ENCODE data around the gene AP5S1. TPM values are rescaled to one million over a fixed set of nuclear protein-coding genes. Genes with fewer than 3 reads are reported as not detected.

Gene AP5S1
- polyA plus RNA-seq, 1 donor from 2014 or later = 11.3 TPM

GRCh38 chr20:3823881-3824280, 3.5 kb downstream of the AP5S1 start:
- Histone ChIP-seq H3K4me2 (ENCODE audit: low read length) (no peak overlapping the region), H3F3A (ENCODE audit: insufficient read depth, low read length, poor library complexity, severe bottlenecking) (peaks cover 7% of the 10 kb centered on the region), H3K9ac (ENCODE audit: low read length) (no peak overlapping the region), H2AFZ (ENCODE audit: low read depth, low read length) (no peak overlapping the region), H3K9me2 (ENCODE audit: insufficient read depth, low read length) (no peaks in the 10 kb centered on the region), H3K36me3 (ENCODE audit: insufficient read depth, low read length) (no peaks in the 10 kb centered on the region), H3K79me2 (replicated peaks; ENCODE audit: insufficient read depth, low read length) (peaks cover 6% of the 10 kb centered on the region), H3K4me3 (ENCODE audit: low read length) (no peak overlapping the region), H3K27me3 (ENCODE audit: insufficient read depth, low read depth, low read length) (no peaks in the 10 kb centered on the region), H3K27ac (ENCODE audit: low read length) (no peak overlapping the region), H4K20me1 (ENCODE audit: insufficient read depth) (no peaks in the 10 kb centered on the region), H3K9me3 (ENCODE audit: low read length) (no peaks in the 10 kb centered on the region)
- TF ChIP-seq SMC3 (conservative IDR thresholded peaks at IDR 0.05; ENCODE audit: poor library complexity) = no peak
- TF ChIP-seq TAF1 (IDR thresholded peaks at IDR 0.05; ENCODE audit: low read depth) = no peak
- TF ChIP-seq EZH2 (IDR thresholded peaks at IDR 0.05; ENCODE audit: borderline replicate concordance, insufficient read depth, low read length, poor library complexity, severe bottlenecking) = no peak
- no peak for TF ChIP-seq CTCF (IDR thresholded peaks at IDR 0.05; ENCODE audit: poor library complexity, severe bottlenecking)
- TF ChIP-seq POLR2AphosphoS5 (IDR thresholded peaks at IDR 0.05) = no peak
- TF ChIP-seq MXI1 (conservative IDR thresholded peaks at IDR 0.05; ENCODE audit: poor library complexity, severe bottlenecking) = no peak
- TF ChIP-seq REST (IDR thresholded peaks at IDR 0.05; ENCODE audit: borderline replicate concordance) = no peak
- TF ChIP-seq EP300 (conservative IDR thresholded peaks at IDR 0.05; ENCODE audit: poor library complexity, severe bottlenecking) = no peak
- no peak for TF ChIP-seq RAD21 (conservative IDR thresholded peaks at IDR 0.05)

GRCh38 chr20:3825526-3825925, 5.2 kb downstream of the AP5S1 start:
- Histone ChIP-seq H3K79me2 (replicated peaks; ENCODE audit: insufficient read depth, low read length) (peaks cover 6% of the 10 kb centered on the region), H3K9ac (ENCODE audit: low read length) (no peak overlapping the region), H4K20me1 (ENCODE audit: insufficient read depth) (no peaks in the 10 kb centered on the region), H3K4me3 (ENCODE audit: low read length) (no peak overlapping the region), H3K9me3 (ENCODE audit: low read length) (no peaks in the 10 kb centered on the region), H3K4me2 (ENCODE audit: low read length) (no peak overlapping the region), H2AFZ (ENCODE audit: low read depth, low read length) (no peak overlapping the region), H3K27ac (ENCODE audit: low read length) (no peak overlapping the region), H3K36me3 (ENCODE audit: insufficient read depth, low read length) (no peaks in the 10 kb centered on the region), H3K9me2 (ENCODE audit: insufficient read depth, low read length) (no peaks in the 10 kb centered on the region), H3K27me3 (ENCODE audit: insufficient read depth, low read depth, low read length) (no peaks in the 10 kb centered on the region), H3F3A (ENCODE audit: insufficient read depth, low read length, poor library complexity, severe bottlenecking) (no peaks in the 10 kb centered on the region)
- TF ChIP-seq RAD21 (conservative IDR thresholded peaks at IDR 0.05) (no peak), REST (IDR thresholded peaks at IDR 0.05; ENCODE audit: borderline replicate concordance) (no peak), CTCF (IDR thresholded peaks at IDR 0.05; ENCODE audit: poor library complexity, severe bottlenecking) (no peak), TAF1 (IDR thresholded peaks at IDR 0.05; ENCODE audit: low read depth) (no peak), EP300 (conservative IDR thresholded peaks at IDR 0.05; ENCODE audit: poor library complexity, severe bottlenecking) (no peak)
